Kidney (tissue), 14 donors: ENCODE measurements around the gene BEND6. TPM values are rescaled to one million over a fixed set of nuclear protein-coding genes. Genes with fewer than 3 reads are reported as not detected.

Experiments used
- DNase-seq, 5 donors: peaks; one replicate each; pipeline ENCODE4 v3.0.0-alpha.2; 2013 to 2020
- FAIRE-seq: peaks from 2 replicates; lab custom pipeline; 2012; peaks lifted over from hg19 to GRCh38; lab: Jason Lieb, UNC
- H3K27ac ChIP-seq, 2 donors: one replicate each; pipeline ENCODE4 v1.7.0; 2013; ENCODE audit warnings: low read depth in 2 of 2, low read length in 2 of 2, inconsistent platforms in 1 of 2
- H3K27me3 ChIP-seq: one replicate; pipeline ENCODE4 v1.7.1; 2013; ENCODE audit warnings: low read length, inconsistent platforms; ENCODE audit not compliant: control insufficient read depth, insufficient read depth
- H3K36me3 ChIP-seq, 3 donors: one replicate each; pipeline versions ENCODE4 v1.7.0 to v1.7.1; 2013; ENCODE audit warnings: low read length in 3 of 3, control low read depth in 1 of 3, inconsistent platforms in 1 of 3; ENCODE audit not compliant: insufficient read depth in 3 of 3, control insufficient read depth in 2 of 3
- H3K4me1 ChIP-seq, 3 donors: one replicate each; pipeline versions ENCODE4 v1.7.0 to v1.7.1; 2013; ENCODE audit warnings: low read length in 3 of 3, inconsistent platforms in 1 of 3, low read depth in 1 of 3; ENCODE audit not compliant: control insufficient read depth in 2 of 3, insufficient read depth in 2 of 3
- H3K4me3 ChIP-seq, 3 donors: one replicate each; pipeline versions ENCODE4 v1.7.0 to v1.8.1; 2013; ENCODE audit warnings: low read length in 3 of 3, control low read depth in 1 of 3, inconsistent platforms in 1 of 3
- H3K9ac ChIP-seq, 3 donors: one replicate each; pipeline versions ENCODE4 v1.7.0 to v1.7.1; 2013; ENCODE audit warnings: low read length in 3 of 3, control low read depth in 1 of 3, inconsistent platforms in 1 of 3
- H3K9me3 ChIP-seq, 3 donors: one replicate each; pipeline versions ENCODE4 v1.7.0 to v1.7.1; 2013; ENCODE audit warnings: low read length in 3 of 3, control low read depth in 1 of 3, inconsistent platforms in 1 of 3; ENCODE audit not compliant: control insufficient read depth in 2 of 3, insufficient read depth in 1 of 3
- intact Hi-C: fragments of 100-400 bp; cut with DNase I; formaldehyde crosslinking; loops from one replicate; pipeline ENCODE4 v1.11.1; 2022
- polyA plus RNA-seq: library from polyadenylated mRNA; stranded (reverse); fragments of 350-450 nt; fragmentation: Illumina TruSeq; extraction: RNeasy Lipid Tissue Mini Kit (QIAGEN cat#74804); gene quantifications from one replicate; pipeline ENCODE4 v1.2.3, GENCODE V29; 2014; ENCODE audit warnings: low read depth, low replicate concordance; ENCODE audit not compliant: insufficient read depth
- total RNA-seq: library from RNA; stranded (reverse); fragmentation: NEBNext Ultra II Directional; extraction: Animal tissue kit (Norgen Biotek cat#: 25700); gene quantifications from one replicate; pipeline ENCODE4 v1.2.1, GENCODE V29; 2021
- TF ChIP-seq, protein P1 (sequence below): IDR thresholded peaks from 3 replicates; pipeline ENCODE4 v1.5.1; 2012; ENCODE audit warnings: mild to moderate bottlenecking, moderate library complexity, borderline replicate concordance; ENCODE audit not compliant: insufficient read depth; ENCODE audit errors: extremely low read depth
- donor health status: control.
- donor health status: control.
- donor health status: control.
- donor health status: control.
- donor health status: control.
- donor health status: DM: yes; HTN: yes; CAD: no.
- donor health status: Normal renal cell carcinoma (clear cell type).

BEND6 gene
- total and polyA plus RNA-seq, 2 donors from 2014 or later = 0.72 to 0.86 TPM

DNA sequence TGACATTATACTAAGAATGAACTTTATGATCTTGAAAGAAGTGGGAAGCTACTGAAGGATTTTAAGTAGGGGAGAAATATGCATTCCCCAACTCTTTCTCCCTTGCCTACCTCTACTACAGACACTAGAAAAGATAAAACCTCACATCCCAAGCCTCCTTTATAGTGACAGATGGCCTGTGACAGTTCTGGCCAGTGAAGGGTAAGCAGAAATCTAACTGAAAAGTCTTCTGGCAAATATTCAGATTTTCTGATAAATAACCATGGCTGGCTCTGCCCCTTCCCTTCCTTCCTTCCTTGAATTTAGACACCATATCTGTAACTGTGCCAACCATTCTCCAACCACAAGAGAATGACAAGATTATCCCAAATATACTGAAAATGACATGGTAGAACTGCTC, 10.2 kb upstream of the BEND6 start:
- H3K9me3 ChIP-seq = peaks cover 0 to 9% (median 0%) of the 10 kb centered on the region in 3 donors
- no peak overlapping the region for H3K4me3 ChIP-seq

DNA sequence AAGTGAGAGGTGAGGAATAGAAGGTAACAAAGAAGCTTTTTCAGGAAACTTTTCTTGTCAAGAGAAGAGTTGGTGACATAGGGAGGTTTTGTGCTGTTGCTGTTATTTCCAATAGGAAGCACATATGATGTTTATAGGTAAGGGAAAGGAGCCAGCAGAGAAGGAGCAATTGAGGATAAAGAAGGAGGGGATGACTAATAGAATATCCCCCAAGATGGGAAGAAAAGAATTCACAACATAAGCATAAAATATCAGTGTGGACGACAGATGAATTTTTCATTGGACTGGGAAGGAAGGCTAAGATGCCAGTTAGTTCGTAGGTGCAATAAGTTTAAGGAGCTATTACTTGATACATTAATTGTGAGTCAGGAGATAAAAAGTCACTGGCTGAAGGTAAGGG, 8.5 kb upstream of the BEND6 start:
- Histone ChIP-seq H3K27ac (no peak overlapping the region), H3K36me3 (no peaks in the 10 kb centered on the region), H3K27me3 (no peaks in the 10 kb centered on the region), H3K9ac (no peak overlapping the region), H3K9me3 (peaks cover 0 to 5% (median 0%) of the 10 kb centered on the region in 3 donors), H3K4me3 (no peak overlapping the region), H3K4me1 (no peaks in the 10 kb centered on the region)
- no peak for FAIRE-seq
- DNase-seq = no peak
- intact Hi-C loops = no loop called here
- TF ChIP-seq, protein P1, sequence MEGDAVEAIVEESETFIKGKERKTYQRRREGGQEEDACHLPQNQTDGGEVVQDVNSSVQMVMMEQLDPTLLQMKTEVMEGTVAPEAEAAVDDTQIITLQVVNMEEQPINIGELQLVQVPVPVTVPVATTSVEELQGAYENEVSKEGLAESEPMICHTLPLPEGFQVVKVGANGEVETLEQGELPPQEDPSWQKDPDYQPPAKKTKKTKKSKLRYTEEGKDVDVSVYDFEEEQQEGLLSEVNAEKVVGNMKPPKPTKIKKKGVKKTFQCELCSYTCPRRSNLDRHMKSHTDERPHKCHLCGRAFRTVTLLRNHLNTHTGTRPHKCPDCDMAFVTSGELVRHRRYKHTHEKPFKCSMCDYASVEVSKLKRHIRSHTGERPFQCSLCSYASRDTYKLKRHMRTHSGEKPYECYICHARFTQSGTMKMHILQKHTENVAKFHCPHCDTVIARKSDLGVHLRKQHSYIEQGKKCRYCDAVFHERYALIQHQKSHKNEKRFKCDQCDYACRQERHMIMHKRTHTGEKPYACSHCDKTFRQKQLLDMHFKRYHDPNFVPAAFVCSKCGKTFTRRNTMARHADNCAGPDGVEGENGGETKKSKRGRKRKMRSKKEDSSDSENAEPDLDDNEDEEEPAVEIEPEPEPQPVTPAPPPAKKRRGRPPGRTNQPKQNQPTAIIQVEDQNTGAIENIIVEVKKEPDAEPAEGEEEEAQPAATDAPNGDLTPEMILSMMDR = no peak

More for the DNA sequence above, 10.2 kb upstream of the BEND6 start:
- intact Hi-C loops = no loop called here
- no peaks in the 10 kb centered on the region for H3K4me1 ChIP-seq
- no peak overlapping the region for H3K9ac ChIP-seq
- TF ChIP-seq, protein P1 = no peak
- DNase-seq = no peak
- H3K27ac ChIP-seq = no peak overlapping the region
- no peaks in the 10 kb centered on the region for H3K27me3 ChIP-seq
- no peak for FAIRE-seq
- no peaks in the 10 kb centered on the region for H3K36me3 ChIP-seq

DNA sequence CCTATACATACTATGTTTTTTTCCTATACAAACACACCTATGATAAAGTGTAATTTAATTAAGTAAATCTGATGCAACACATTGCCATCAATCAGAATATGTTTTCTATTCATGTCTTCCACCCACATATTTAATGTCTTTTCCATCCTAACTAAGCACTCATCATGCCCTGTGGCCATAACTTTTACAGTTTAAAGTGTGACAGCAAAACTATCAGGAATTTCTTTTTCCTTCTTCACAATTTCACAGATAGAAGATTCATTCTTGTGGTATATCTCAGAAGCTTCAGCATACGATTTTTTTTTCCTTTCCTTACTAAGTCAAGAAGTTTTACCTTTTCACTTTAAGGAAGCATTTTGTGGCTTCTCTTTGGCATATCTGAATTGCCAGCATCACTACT, 7.0 kb upstream of the BEND6 start:
- FAIRE-seq (no peak), DNase-seq (no peak)
- Histone ChIP-seq H3K9ac (no peak overlapping the region), H3K4me1 (no peaks in the 10 kb centered on the region), H3K27ac (no peak overlapping the region), H3K27me3 (no peaks in the 10 kb centered on the region), H3K36me3 (no peaks in the 10 kb centered on the region), H3K9me3 (no peaks in the 10 kb centered on the region), H3K4me3 (no peak overlapping the region)
- intact Hi-C loops = no loop called here
- TF ChIP-seq, protein P1 = no peak

DNA sequence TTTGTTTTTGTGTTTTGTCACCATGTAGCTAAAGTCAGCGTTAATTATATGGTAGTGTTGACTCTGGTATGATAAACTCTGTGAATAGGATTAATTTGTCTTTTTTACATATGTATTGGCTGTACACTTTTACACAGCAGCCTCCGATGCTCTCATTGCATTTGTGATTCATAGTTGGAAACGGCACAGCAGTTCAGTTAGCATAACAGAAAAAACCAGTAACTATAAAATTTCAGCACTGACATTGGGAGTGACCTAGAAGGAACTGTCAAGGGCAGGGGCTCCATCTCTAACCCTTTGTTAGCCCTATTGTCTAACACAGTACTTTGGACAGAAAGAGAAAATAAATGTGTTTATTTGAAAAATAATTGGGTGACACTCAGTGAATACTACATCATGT, 5.6 kb upstream of the BEND6 start:
- Histone ChIP-seq H3K9ac (no peak overlapping the region), H3K4me3 (no peak overlapping the region), H3K27ac (no peak overlapping the region), H3K27me3 (no peaks in the 10 kb centered on the region), H3K36me3 (no peaks in the 10 kb centered on the region), H3K4me1 (peaks cover 0 to 5% (median under 1%) of the 10 kb centered on the region in 3 donors), H3K9me3 (no peaks in the 10 kb centered on the region)
- TF ChIP-seq, protein P1 = no peak
- FAIRE-seq (no peak), DNase-seq (no peak)
- intact Hi-C loops = no loop called here
